Adrenal gland (tissue), 5 donors: ENCODE data around the gene ANTXRL.

Experiments used
- POLR2A ChIP-seq, 2 donors: fragments of 450-650 bp; IDR thresholded peaks; one replicate each; pipeline ENCODE4 v1.6.1; 2017; ENCODE audit warnings: antibody characterized with exemption in 2 of 2, mild to moderate bottlenecking in 2 of 2, moderate library complexity in 1 of 2
- TF ChIP-seq, protein P1 (sequence below), 6 experiments: fragments of 450-650 bp in 4 of 6; fragments of 200-600 bp in 2 of 6; sonication (generic) in 1 of 6; IDR thresholded peaks; 1 replicate in 5 of 6; 2 replicates in 1 of 6; pipeline versions ENCODE4 v1.5.1 to v1.8.0; 2016 to 2021; ENCODE audit warnings: antibody characterized with exemption in 6 of 6, mild to moderate bottlenecking in 2 of 6, moderate library complexity in 1 of 6
- donor health status: DM: no; HTN: no; CAD: no.

DNA sequence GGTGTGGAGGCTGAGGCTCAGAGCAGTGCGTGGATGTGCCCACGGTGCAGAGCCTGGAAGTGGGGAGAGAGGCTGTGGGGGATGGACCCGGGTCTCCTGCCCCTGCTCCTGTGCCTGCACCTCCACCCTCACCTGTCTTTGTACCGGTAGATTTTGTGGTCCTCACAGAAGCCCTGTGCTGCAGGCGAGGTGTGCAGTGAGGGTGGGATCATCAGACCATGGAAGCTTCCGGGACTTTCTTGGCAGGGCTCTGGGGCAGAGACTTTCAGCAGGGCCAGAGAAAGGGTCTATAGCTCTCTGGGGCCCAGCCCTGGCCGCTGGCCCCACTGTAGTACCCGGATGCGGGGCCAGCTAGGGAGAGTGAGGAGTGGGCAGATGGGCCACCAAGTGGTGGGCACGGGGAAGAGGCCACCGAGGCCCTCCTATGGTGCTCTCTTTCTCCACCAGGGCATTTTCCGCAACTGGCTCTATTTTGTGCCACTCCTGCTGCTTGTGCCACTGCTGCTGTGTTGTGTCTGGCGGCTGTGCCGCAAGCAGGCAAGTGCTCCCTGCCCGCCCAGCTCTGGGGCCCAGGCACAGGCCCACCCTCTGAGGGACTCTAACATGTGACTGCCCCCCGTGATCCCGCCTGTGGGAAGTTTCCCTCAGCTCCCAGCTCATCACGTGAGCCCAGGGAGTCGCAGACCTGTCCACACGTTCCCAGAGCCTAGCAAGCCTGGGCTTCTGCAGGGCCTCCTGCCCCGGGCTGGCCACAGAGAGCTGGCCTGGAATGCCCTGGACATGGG is 22.1 kb downstream of the ANTXRL start:
- TF ChIP-seq, protein P1, sequence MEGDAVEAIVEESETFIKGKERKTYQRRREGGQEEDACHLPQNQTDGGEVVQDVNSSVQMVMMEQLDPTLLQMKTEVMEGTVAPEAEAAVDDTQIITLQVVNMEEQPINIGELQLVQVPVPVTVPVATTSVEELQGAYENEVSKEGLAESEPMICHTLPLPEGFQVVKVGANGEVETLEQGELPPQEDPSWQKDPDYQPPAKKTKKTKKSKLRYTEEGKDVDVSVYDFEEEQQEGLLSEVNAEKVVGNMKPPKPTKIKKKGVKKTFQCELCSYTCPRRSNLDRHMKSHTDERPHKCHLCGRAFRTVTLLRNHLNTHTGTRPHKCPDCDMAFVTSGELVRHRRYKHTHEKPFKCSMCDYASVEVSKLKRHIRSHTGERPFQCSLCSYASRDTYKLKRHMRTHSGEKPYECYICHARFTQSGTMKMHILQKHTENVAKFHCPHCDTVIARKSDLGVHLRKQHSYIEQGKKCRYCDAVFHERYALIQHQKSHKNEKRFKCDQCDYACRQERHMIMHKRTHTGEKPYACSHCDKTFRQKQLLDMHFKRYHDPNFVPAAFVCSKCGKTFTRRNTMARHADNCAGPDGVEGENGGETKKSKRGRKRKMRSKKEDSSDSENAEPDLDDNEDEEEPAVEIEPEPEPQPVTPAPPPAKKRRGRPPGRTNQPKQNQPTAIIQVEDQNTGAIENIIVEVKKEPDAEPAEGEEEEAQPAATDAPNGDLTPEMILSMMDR (IDR thresholded peaks at IDR 0.05): no peak
- no peak for TF ChIP-seq POLR2A (IDR thresholded peaks at IDR 0.05)
